ENCODE results near the gene JARID2. TPM values are rescaled to one million over a fixed set of nuclear protein-coding genes. Genes with fewer than 3 reads are reported as not detected.

Gene JARID2
- total RNA-seq, 6 experiments from 2014 or later, result 2.5 to 3.9 (median 3.0) TPM

DNA sequence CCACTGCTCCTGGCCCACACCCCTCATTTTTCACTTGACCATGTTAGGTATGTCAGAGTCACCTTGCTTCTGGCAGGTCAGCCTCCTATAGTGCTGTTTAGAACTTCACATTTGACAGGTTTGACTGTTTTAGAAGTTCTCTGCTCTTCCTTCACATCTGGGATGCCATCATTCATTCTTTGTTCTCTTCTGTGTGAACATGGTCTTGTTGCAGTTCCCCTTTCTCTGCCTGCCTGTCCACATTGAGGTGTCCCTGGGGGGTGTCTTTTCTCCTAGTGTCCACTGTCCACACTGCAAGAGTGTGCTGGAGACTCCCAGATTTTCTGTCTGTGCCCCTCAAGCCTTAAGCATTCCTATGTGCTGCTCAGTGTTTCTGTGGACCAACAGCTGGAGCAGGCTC, 89.5 kb downstream of the JARID2 start:
- H3K9me3 ChIP-seq, result no peaks in the 10 kb centered on the region
- no peaks in the 10 kb centered on the region for H3K36me3 ChIP-seq
- ATAC-seq, result no peak
- H3K27ac ChIP-seq, result no peak overlapping the region
- no peak overlapping the region for H3K4me3 ChIP-seq
- DNase-seq, result no peak
- TF ChIP-seq, protein P1, sequence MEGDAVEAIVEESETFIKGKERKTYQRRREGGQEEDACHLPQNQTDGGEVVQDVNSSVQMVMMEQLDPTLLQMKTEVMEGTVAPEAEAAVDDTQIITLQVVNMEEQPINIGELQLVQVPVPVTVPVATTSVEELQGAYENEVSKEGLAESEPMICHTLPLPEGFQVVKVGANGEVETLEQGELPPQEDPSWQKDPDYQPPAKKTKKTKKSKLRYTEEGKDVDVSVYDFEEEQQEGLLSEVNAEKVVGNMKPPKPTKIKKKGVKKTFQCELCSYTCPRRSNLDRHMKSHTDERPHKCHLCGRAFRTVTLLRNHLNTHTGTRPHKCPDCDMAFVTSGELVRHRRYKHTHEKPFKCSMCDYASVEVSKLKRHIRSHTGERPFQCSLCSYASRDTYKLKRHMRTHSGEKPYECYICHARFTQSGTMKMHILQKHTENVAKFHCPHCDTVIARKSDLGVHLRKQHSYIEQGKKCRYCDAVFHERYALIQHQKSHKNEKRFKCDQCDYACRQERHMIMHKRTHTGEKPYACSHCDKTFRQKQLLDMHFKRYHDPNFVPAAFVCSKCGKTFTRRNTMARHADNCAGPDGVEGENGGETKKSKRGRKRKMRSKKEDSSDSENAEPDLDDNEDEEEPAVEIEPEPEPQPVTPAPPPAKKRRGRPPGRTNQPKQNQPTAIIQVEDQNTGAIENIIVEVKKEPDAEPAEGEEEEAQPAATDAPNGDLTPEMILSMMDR (IDR thresholded peaks at IDR 0.05), result no peak
- TF ChIP-seq POLR2A (IDR thresholded peaks at IDR 0.05), result no peak
- H3K27me3 ChIP-seq, result no peaks in the 10 kb centered on the region
- intact Hi-C loops (cut with DNase I), result no loop called here
- H3K4me1 ChIP-seq, result peaks cover 0 to 21% (median 4%) of the 10 kb centered on the region in 4 donors

DNA sequence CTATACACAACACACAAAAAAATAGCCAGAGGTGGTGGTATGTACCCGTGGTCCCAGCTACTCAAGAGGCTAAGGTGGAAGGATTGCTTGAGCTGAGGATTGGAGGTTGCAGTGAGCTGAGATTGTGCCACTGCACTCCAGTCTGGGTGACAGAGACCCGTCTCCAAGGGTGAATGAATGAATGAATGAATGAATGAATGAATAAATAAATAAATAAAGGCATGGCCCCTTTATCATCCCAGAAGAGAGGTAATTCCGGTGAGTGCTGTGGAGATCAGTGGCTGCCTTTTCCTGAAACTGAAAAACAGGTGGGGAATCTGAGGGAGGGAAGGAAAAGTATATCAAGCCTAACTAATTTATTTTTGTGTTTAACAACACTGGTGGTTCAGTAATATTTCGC, 90.0 kb downstream of the JARID2 start:
- 75% methylated on average over 3 of the region's 4 CpGs for whole genome bisulfite sequencing (ENCODE audit: insufficient coverage, low coverage, low lambda C conversion rate, missing lambda C conversion rate)

DNA sequence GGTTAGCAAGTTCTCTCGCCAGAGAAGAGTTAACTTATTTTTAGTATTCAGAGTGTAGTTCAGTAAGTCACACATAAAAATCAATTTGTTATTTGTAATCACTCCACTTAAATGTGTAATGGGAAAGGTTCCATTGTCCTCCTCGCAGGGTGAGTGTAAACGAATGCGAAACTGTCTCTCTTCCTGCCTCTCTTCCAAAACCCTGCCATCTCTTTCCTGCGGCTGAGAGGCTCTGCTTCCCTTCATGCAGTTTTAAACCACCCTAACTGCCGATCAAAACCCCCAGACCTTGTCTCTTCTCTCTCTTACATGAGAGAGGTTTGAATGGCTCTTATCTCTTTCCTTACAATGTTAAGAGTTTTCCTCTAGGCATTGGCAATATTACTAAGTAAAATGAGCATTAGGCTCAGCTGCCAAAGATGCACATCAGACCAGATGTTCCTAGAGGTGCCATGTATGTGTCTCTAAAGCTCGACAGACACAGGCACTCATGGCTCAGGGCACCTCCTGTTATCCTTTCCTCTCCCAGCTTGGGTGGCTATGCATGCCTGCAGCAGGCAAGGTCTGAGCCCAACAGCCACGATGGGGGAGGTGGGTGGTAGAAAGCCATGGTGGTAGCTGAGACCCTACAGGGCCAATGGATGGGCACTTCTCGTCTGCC, 91.2 kb downstream of the JARID2 start:
- no peak overlapping the region for H3K4me3 ChIP-seq
- ATAC-seq, result peak in 1 of 4 donors; percentile 21
- no peak overlapping the region for H3K27ac ChIP-seq
- H3K36me3 ChIP-seq, result no peaks in the 10 kb centered on the region
- H3K9me3 ChIP-seq, result no peaks in the 10 kb centered on the region
- TF ChIP-seq, protein P1 (IDR thresholded peaks at IDR 0.05), result no peak
- no peak for TF ChIP-seq POLR2A (IDR thresholded peaks at IDR 0.05)
- intact Hi-C loops (cut with DNase I), result no loop called here
- H3K4me1 ChIP-seq, result peaks cover 0 to 12% (median 0%) of the 10 kb centered on the region in 4 donors
- no peaks in the 10 kb centered on the region for H3K27me3 ChIP-seq
- whole genome bisulfite sequencing (ENCODE audit: insufficient coverage, low coverage, low lambda C conversion rate, missing lambda C conversion rate), result 37% methylated on average over 7 of the region's 9 CpGs
- DNase-seq, result no peak

More for the DNA sequence above, 90.0 kb downstream of the JARID2 start:
- TF ChIP-seq POLR2A (IDR thresholded peaks at IDR 0.05), result no peak
- TF ChIP-seq, protein P1 (IDR thresholded peaks at IDR 0.05), result no peak
- intact Hi-C loops (cut with DNase I), result no loop called here
- DNase-seq (no peak), ATAC-seq (no peak)
- no peaks in the 10 kb centered on the region for H3K9me3 ChIP-seq
- no peaks in the 10 kb centered on the region for H3K36me3 ChIP-seq
- H3K27ac ChIP-seq, result no peak overlapping the region
- H3K4me1 ChIP-seq, result peaks cover 0 to 19% (median 3%) of the 10 kb centered on the region in 4 donors
- H3K27me3 ChIP-seq, result no peaks in the 10 kb centered on the region
- H3K4me3 ChIP-seq, result no peak overlapping the region

DNA sequence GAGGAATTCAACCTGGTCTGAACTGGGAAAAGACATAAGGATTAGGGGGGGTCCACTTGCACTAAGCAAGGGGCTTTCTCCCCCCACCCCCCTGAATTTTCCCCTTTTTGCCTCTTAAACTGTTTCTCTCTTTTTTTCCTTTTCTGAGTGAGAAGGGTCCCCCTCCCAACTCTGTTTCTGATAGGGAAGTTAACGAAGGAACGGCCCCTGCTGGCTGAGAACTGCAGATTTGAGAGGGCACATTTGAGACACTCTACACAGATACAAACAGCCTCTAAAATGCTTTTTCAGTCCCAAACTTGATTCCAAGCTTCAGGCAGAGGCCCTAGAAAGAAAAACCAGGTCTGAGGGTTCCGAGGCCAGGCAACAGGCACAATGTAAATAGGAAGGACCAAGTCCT, 91.7 kb downstream of the JARID2 start:
- H3K4me3 ChIP-seq, result no peak overlapping the region
- 70% methylated on average over 3 of the region's 3 CpGs for WGBS (ENCODE audit: insufficient coverage, low coverage, low lambda C conversion rate, missing lambda C conversion rate)
- intact Hi-C loops (cut with DNase I), result no loop called here
- H3K4me1 ChIP-seq, result peaks cover 0 to 12% (median 0%) of the 10 kb centered on the region in 4 donors
- H3K27ac ChIP-seq, result no peak overlapping the region
- no peaks in the 10 kb centered on the region for H3K36me3 ChIP-seq
- no peaks in the 10 kb centered on the region for H3K27me3 ChIP-seq
- no peak for TF ChIP-seq POLR2A (IDR thresholded peaks at IDR 0.05)
- DNase-seq (no peak), ATAC-seq (no peak)
- H3K9me3 ChIP-seq, result no peaks in the 10 kb centered on the region

DNA sequence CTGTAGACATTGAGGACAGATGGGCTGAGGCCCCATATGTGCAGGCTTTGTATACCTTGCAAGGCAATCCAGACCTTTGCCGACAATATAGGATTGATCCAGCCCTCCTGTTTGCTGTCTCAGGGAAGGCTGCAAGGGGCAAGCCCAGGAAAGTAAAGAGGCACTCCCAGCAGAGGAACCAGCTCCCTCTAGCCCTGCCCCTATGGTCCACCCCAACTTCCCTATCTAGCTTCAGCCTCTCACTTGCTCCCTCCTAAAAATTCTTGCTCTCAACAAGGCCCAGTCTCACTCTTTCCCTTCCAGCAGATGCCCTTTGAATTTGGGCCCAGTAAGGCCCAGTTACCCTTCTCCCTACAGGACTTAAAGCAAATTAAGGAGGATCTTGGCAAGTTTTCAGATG, 92.6 kb downstream of the JARID2 start:
- intact Hi-C loops (cut with DNase I), result no loop called here
- no peak overlapping the region for H3K27ac ChIP-seq
- no peak overlapping the region for H3K4me3 ChIP-seq
- no peaks in the 10 kb centered on the region for H3K36me3 ChIP-seq
- H3K9me3 ChIP-seq, result no peaks in the 10 kb centered on the region
- DNase-seq (no peak), ATAC-seq (peak in 3 of 4 donors; percentile 36 to 48 (median 42))
- TF ChIP-seq, protein P1 (IDR thresholded peaks at IDR 0.05), result no peak
- TF ChIP-seq POLR2A (IDR thresholded peaks at IDR 0.05), result no peak
- 80% methylated on average over 1 of the region's 1 CpG for WGBS (ENCODE audit: insufficient coverage, low coverage, low lambda C conversion rate, missing lambda C conversion rate)
- peaks cover 0 to 12% (median 0%) of the 10 kb centered on the region in 4 donors for H3K4me1 ChIP-seq
- H3K27me3 ChIP-seq, result no peaks in the 10 kb centered on the region
